HepG2 (cell line): Measurements from ENCODE around the gene PFN1. TPM values are rescaled to one million over a fixed set of nuclear protein-coding genes. Genes with fewer than 3 reads are reported as not detected.
A peak's percentile ranks its signal among the peaks of the same experiment; 100 is the strongest.

Experiments used
- BRF2 ChIP-seq: sonication (generic); formaldehyde crosslinking; IDR thresholded peaks from 2 replicates; pipeline ENCODE4 v1.8.1; 2022; ENCODE audit warnings: mild to moderate bottlenecking, missing genetic modification reagents
- DNMT3B ChIP-seq: conservative IDR thresholded peaks from 2 replicates; pipeline ENCODE4 v1.6.1; 2016; ENCODE audit warnings: missing biosample characterization, control low read depth
- MTF1 ChIP-seq: sonication (generic); formaldehyde crosslinking; IDR thresholded peaks from 2 replicates; pipeline ENCODE4 v1.5.0; 2020; ENCODE audit warnings: missing genetic modification reagents
- NR2C2 ChIP-seq: sonication (generic); formaldehyde crosslinking; IDR thresholded peaks from 2 replicates; pipeline ENCODE4 v1.4.0; 2020; ENCODE audit warnings: missing genetic modification reagents, mild to moderate bottlenecking, moderate library complexity, borderline replicate concordance
- RARG ChIP-seq: sonication (generic); formaldehyde crosslinking; IDR thresholded peaks from 2 replicates; pipeline ENCODE4 v1.4.0; 2020; ENCODE audit warnings: low read depth, mild to moderate bottlenecking, missing genetic modification reagents
- RELA ChIP-seq: sonication (generic); formaldehyde crosslinking; IDR thresholded peaks from 2 replicates; pipeline ENCODE4 v1.4.0; 2020; ENCODE audit warnings: missing genetic modification reagents
- TFDP1 ChIP-seq: IDR thresholded peaks from 2 replicates; pipeline ENCODE4 v1.6.1; 2016; ENCODE audit warnings: missing compliant biosample characterization, missing genetic modification reagents, borderline replicate concordance
- ZBTB3 ChIP-seq: sonication (generic); formaldehyde crosslinking; IDR thresholded peaks from 2 replicates; pipeline ENCODE4 v1.4.0; 2020; ENCODE audit warnings: low read depth, mild to moderate bottlenecking, moderate library complexity, missing genetic modification reagents, borderline replicate concordance
- ZFP36L1 ChIP-seq: sonication (generic); formaldehyde crosslinking; IDR thresholded peaks from 2 replicates; pipeline ENCODE4 v1.8.0; 2022; ENCODE audit warnings: mild to moderate bottlenecking, missing genetic modification reagents, moderate library complexity
- ZNF280B ChIP-seq: sonication (generic); formaldehyde crosslinking; IDR thresholded peaks from 2 replicates; pipeline ENCODE4 v1.5.0; 2020; ENCODE audit warnings: missing genetic modification reagents, mild to moderate bottlenecking, borderline replicate concordance
- ZNF414 ChIP-seq: sonication (generic); formaldehyde crosslinking; IDR thresholded peaks from 2 replicates; pipeline ENCODE4 v1.5.0; 2020; ENCODE audit warnings: missing genetic modification reagents
- ZNF468 ChIP-seq: sonication (generic); formaldehyde crosslinking; IDR thresholded peaks from 2 replicates; pipeline ENCODE4 v1.8.0; 2022; ENCODE audit warnings: mild to moderate bottlenecking, moderate library complexity, missing genetic modification reagents
- ZNF550 ChIP-seq: sonication (generic); formaldehyde crosslinking; IDR thresholded peaks from 2 replicates; pipeline ENCODE4 v1.4.0; 2020; ENCODE audit warnings: mild to moderate bottlenecking, missing genetic modification reagents, borderline replicate concordance
- ZNF562 ChIP-seq: sonication (generic); formaldehyde crosslinking; IDR thresholded peaks from 2 replicates; pipeline ENCODE4 v1.8.0; 2022; ENCODE audit warnings: missing genetic modification reagents, borderline replicate concordance
- ZNF569 ChIP-seq: sonication (generic); formaldehyde crosslinking; IDR thresholded peaks from 2 replicates; pipeline ENCODE4 v1.5.0; 2020; ENCODE audit warnings: mild to moderate bottlenecking, missing genetic modification reagents, moderate library complexity, borderline replicate concordance
- ZNF749 ChIP-seq: sonication (generic); formaldehyde crosslinking; IDR thresholded peaks from 2 replicates; pipeline ENCODE4 v1.8.0; 2022; ENCODE audit warnings: mild to moderate bottlenecking, missing genetic modification reagents, moderate library complexity, borderline replicate concordance
- polyA plus RNA-seq, 8 experiments: library from polyadenylated mRNA; depleted of rRNA in 3 of 8; stranded (reverse) in 7 of 8; unstranded in 1 of 8; fragments of >200 nt; fragmentation: Illumina TruSeq in 4 of 8; extraction: Trizol in 4 of 8; gene quantifications; 2 replicates each; pipeline versions ENCODE4 v1.2.1 to v1.2.3, GENCODE V29; 2011 to 2016; ENCODE audit warnings: low read depth in 4 of 8, missing spikeins in 1 of 8, mixed read lengths in 1 of 8; ENCODE audit not compliant: insufficient read depth in 1 of 8
- total RNA-seq, 5 experiments: library from RNA; depleted of rRNA; stranded (reverse); fragments of >200 nt; fragmentation: Illumina TruSeq; extraction: Trizol; gene quantifications; 2 replicates each; pipeline ENCODE4 v1.2.3, GENCODE V29; 2016; ENCODE audit warnings: low read depth in 1 of 5

PFN1 gene
- total and polyA plus RNA-seq, 2 of the 13 experiments (the other 11 are each of a cell fraction or from before 2014, with no cell fraction given): 494 to 613 TPM

GRCh38 chr17:4939796-4940554 is 8.4 kb downstream of the PFN1 start, which contains the start of the genes RNF167 and SLC25A11 (continued):
- no peak for TF ChIP-seq BRF2 (CRISPR knock-in tag)
- no peak for TF ChIP-seq ZFP36L1 (CRISPR knock-in tag)
- TF ChIP-seq MTF1 (CRISPR knock-in tag): no peak
- TF ChIP-seq ZNF550 (CRISPR knock-in tag): no peak
- no peak for TF ChIP-seq ZNF280B (CRISPR knock-in tag)
- peak; percentile 81; the same call in 1 of the 2 replicates for TF ChIP-seq ZNF414 (CRISPR knock-in tag)
- no peak for TF ChIP-seq RELA
- no peak; the same call in 1 of the 2 replicates for TF ChIP-seq TFDP1 (CRISPR knock-in tag)
- TF ChIP-seq ZBTB3: no peak
- peak; percentile 48; the same call in 1 of the 2 replicates for TF ChIP-seq NR2C2 (CRISPR knock-in tag)
- no peak for TF ChIP-seq DNMT3B (CRISPR knock-in tag)
- TF ChIP-seq ZNF468: no peak
- no peak for TF ChIP-seq ZNF562
- TF ChIP-seq ZNF569 (CRISPR knock-in tag): no peak
- no peak; the same call in 1 of the 2 replicates for TF ChIP-seq ZNF749 (CRISPR knock-in tag)
- TF ChIP-seq RARG (CRISPR knock-in tag): no peak
